Endothelial cell of umbilical vein (primary cell): ENCODE measurements around the gene ESRRA. TPM values are rescaled to one million over a fixed set of nuclear protein-coding genes. Genes with fewer than 3 reads are reported as not detected.

Experiments used
- BruUV-seq: library from RNA; stranded (reverse); fragments of 400-500 nt; replicated peaks from 2 replicates; lab custom pipeline; 2021; lab: Mats Ljungman, UMichigan
- CTCF ChIA-PET: fragments of 300-600, 350-600 bp; sonication (Branson Sonifier 250); formaldehyde crosslinking; loops from one replicate; lab custom pipeline; 2021; ENCODE audit warnings: antibody characterized with exemption, inconsistent platforms; lab: Charles Lee
- POLR2A ChIA-PET: fragments of 300-600, 350-600 bp; sonication (Branson Sonifier 250); formaldehyde crosslinking; loops from one replicate; lab custom pipeline; 2021; ENCODE audit warnings: antibody characterized with exemption, inconsistent platforms; lab: Charles Lee
- DNase-seq: peaks from one replicate; pipeline ENCODE4 v3.0.0-alpha.2; 2011; ENCODE audit warnings: low read depth, low spot score
- FAIRE-seq: peaks from 2 replicates; lab custom pipeline; 2011; peaks lifted over from hg19 to GRCh38; lab: Jason Lieb, UNC
- H2AFZ ChIP-seq: 2 replicates; pipeline ENCODE4 v1.6.0; 2012; ENCODE audit warnings: low read depth, low read length, control low read depth, inconsistent platforms
- H3K27ac ChIP-seq: 2 replicates; pipeline ENCODE4 v1.5.1; 2011; ENCODE audit warnings: low read depth, mild to moderate bottlenecking, control low read depth, low read length, moderate library complexity; ENCODE audit not compliant: insufficient read depth
- H3K27me3 ChIP-seq, 2 experiments: 2 replicates each; pipeline versions ENCODE4 v1.6.0 to v1.6.1; 2011; ENCODE audit warnings: low read length in 2 of 2, mixed read lengths in 1 of 2; ENCODE audit not compliant: control insufficient read depth in 2 of 2, insufficient read depth in 2 of 2
- H3K36me3 ChIP-seq, 2 experiments: 2 replicates in 1 of 2; 3 replicates in 1 of 2; pipeline ENCODE4 v1.5.1; 2011; ENCODE audit warnings: low read length in 2 of 2, mild to moderate bottlenecking in 1 of 2, moderate library complexity in 1 of 2; ENCODE audit not compliant: control insufficient read depth in 2 of 2, insufficient read depth in 2 of 2; ENCODE audit errors: extremely low read depth in 1 of 2
- H3K4me1 ChIP-seq: 3 replicates; pipeline ENCODE4 v1.5.1; 2011; ENCODE audit warnings: mild to moderate bottlenecking, low read length; ENCODE audit not compliant: control insufficient read depth, insufficient read depth; ENCODE audit errors: extremely low read depth
- H3K4me2 ChIP-seq: 2 replicates; pipeline ENCODE4 v1.6.1; 2011; ENCODE audit warnings: low read length, control low read depth, mixed read lengths; ENCODE audit not compliant: insufficient read depth
- H3K4me3 ChIP-seq, 3 experiments: fragments of 200-600 bp in 1 of 3; sonication (generic), shearing (Covaris generic) in 1 of 3; replicated peaks in 1 of 3; 2 replicates each; pipeline ENCODE4 v1.5.1; 2011 to 2016; ENCODE audit warnings: control low read depth in 3 of 3, low read length in 3 of 3, mild to moderate bottlenecking in 2 of 3, inconsistent platforms in 1 of 3, low read depth in 1 of 3, moderate library complexity in 1 of 3; ENCODE audit not compliant: insufficient read depth in 1 of 3
- H3K79me2 ChIP-seq: 2 replicates; pipeline ENCODE4 v1.6.0; 2012; ENCODE audit warnings: low read length, inconsistent platforms; ENCODE audit not compliant: control insufficient read depth, insufficient read depth
- H3K9ac ChIP-seq: replicated peaks from 2 replicates; pipeline ENCODE3; 2011; ENCODE audit warnings: low read length, control low read depth; ENCODE audit not compliant: insufficient read depth; ENCODE audit errors: extremely low read depth
- H3K9me1 ChIP-seq: replicated peaks from 3 replicates; pipeline ENCODE4 v1.6.0; 2011; ENCODE audit warnings: mild to moderate bottlenecking, low read length; ENCODE audit not compliant: control insufficient read depth, insufficient read depth; ENCODE audit errors: extremely low read depth
- H3K9me3 ChIP-seq: replicated peaks from 2 replicates; pipeline ENCODE4 v1.5.1; 2012; ENCODE audit warnings: low read length, inconsistent platforms; ENCODE audit not compliant: control insufficient read depth, insufficient read depth
- H4K20me1 ChIP-seq: replicated peaks from 2 replicates; pipeline ENCODE3; 2011; ENCODE audit warnings: mild to moderate bottlenecking, low read length; ENCODE audit not compliant: control insufficient read depth, insufficient read depth; ENCODE audit errors: extremely low read depth
- EZH2 ChIP-seq: IDR thresholded peaks from 2 replicates; pipeline ENCODE4 v1.6.1; 2012; ENCODE audit warnings: borderline replicate concordance, low read depth, mild to moderate bottlenecking, moderate library complexity, low read length, inconsistent platforms; ENCODE audit not compliant: severe bottlenecking
- FOS ChIP-seq: IDR thresholded peaks from 2 replicates; pipeline ENCODE4 v1.6.1; 2011; ENCODE audit warnings: mild to moderate bottlenecking, low read length, moderate library complexity, borderline replicate concordance; ENCODE audit not compliant: insufficient read depth
- GATA2 ChIP-seq: IDR thresholded peaks from 2 replicates; pipeline ENCODE4 v1.7.0; 2011; ENCODE audit warnings: low read depth, mild to moderate bottlenecking, moderate library complexity, mixed read lengths, low read length; ENCODE audit not compliant: insufficient read length, insufficient read depth
- JUN ChIP-seq: IDR thresholded peaks from 2 replicates; pipeline ENCODE4 v1.6.1; 2011; ENCODE audit warnings: borderline replicate concordance, low read depth; ENCODE audit not compliant: insufficient read length, insufficient read depth
- MAX ChIP-seq: IDR thresholded peaks from 2 replicates; pipeline ENCODE4 v1.6.1; 2011; ENCODE audit not compliant: insufficient read depth, insufficient read length
- MYC ChIP-seq: IDR thresholded peaks from one replicate; pipeline ENCODE4 v1.6.1; 2011; ENCODE audit warnings: mild to moderate bottlenecking, low read depth, low read length
- POLR2A ChIP-seq: IDR thresholded peaks from 2 replicates; pipeline ENCODE4 v1.6.1; 2012; ENCODE audit warnings: low read depth, mild to moderate bottlenecking, control low read depth, low read length
- POLR2AphosphoS5 ChIP-seq: IDR thresholded peaks from 2 replicates; pipeline ENCODE4 v1.6.1; 2012; ENCODE audit warnings: low read depth, mild to moderate bottlenecking, control low read depth, low read length, moderate library complexity; ENCODE audit not compliant: insufficient read depth
- dilution Hi-C: fragments of 300-500 bp; cut with MboI; formaldehyde crosslinking; loops from one replicate; pipeline ENCODE4 v1.15.0; 2019; ENCODE audit warnings: low sequenced_read_pairs; ENCODE audit not compliant: extremely low pct_ligation_motif_present
- intact Hi-C: fragments of 100-400 bp; cut with micrococcal nuclease; formaldehyde crosslinking; loops from one replicate; pipeline ENCODE4 v1.10.0; 2022
- polyA plus RNA-seq, 4 experiments: library from polyadenylated mRNA; depleted of rRNA in 3 of 4; stranded (reverse) in 3 of 4; unstranded in 1 of 4; fragments of >200 nt; gene quantifications; 2 replicates each; pipeline versions ENCODE4 v1.2.1 to v1.2.3, GENCODE V29; 2011 to 2012; ENCODE audit warnings: missing spikeins in 1 of 4
- total RNA-seq: library from RNA; stranded (reverse); gene quantifications from 2 replicates; pipeline ENCODE4 v1.2.3, GENCODE V29; 2021
- TF ChIP-seq, protein P1 (sequence below), 2 donors: IDR thresholded peaks; 1 replicate in 1 of 2; 2 replicates in 1 of 2; pipeline ENCODE4 v1.5.1; 2011; ENCODE audit warnings: low read length in 2 of 2, mild to moderate bottlenecking in 2 of 2, moderate library complexity in 2 of 2, control low read depth in 1 of 2, inconsistent platforms in 1 of 2, low read depth in 1 of 2; ENCODE audit not compliant: insufficient read depth in 1 of 2; ENCODE audit errors: extremely low read depth in 1 of 2

The ESRRA gene
- total and polyA plus RNA-seq, 2 donors (not counting 3 experiments of a cell fraction or from before 2014, with no cell fraction given), result 17.2 to 37.4 TPM

- BruUV-seq, result no TSS peak
- Histone ChIP-seq H3K27me3 (no peaks in the 10 kb centered on the region), H3K4me1 (peaks cover 10% of the 10 kb centered on the region), H3K36me3 (peaks cover 2 to 16% of the 10 kb centered on the region in 2 experiments), H3K4me2 (peak within 1 kb of the TSS; percentile 87), H3K27ac (peak within 1 kb of the TSS; percentile 87), H3K9ac (peak within 1 kb of the TSS; percentile 77), H3K9me1 (no peaks in the 10 kb centered on the region), H3K4me3 (peak within 1 kb of the TSS; percentile 57 to 76 (median 75)), H3K79me2 (peaks cover 4% of the 10 kb centered on the region), H4K20me1 (no peaks in the 10 kb centered on the region), H2AFZ (peak within 1 kb of the TSS; percentile 65), H3K9me3 (no peaks in the 10 kb centered on the region)
- CTCF ChIA-PET, result interaction anchor here (0.5 to 3.6 kb wide), 24 partner anchors 10 to 582 kb away, joined by 3 to 72 read pairs (median 6); partner anchors contain the start of genes BAD, CATSPERZ, CCDC88B and ESRRA
- FAIRE-seq (peak; percentile 99), DNase-seq (peak; percentile 94)
- POLR2A ChIA-PET, result interaction anchor here (0.6 to 2.1 kb wide), 7 partner anchors 8 to 136 kb away, joined by 3 to 6 read pairs (median 5); partner anchors contain the start of genes NUDT22, STIP1 and TRPT1
- TF ChIP-seq EZH2, result no peak
- no peak for TF ChIP-seq MYC
- no peak for TF ChIP-seq JUN
- peak; percentile 83 for TF ChIP-seq POLR2AphosphoS5
- TF ChIP-seq FOS, result no peak
- TF ChIP-seq GATA2, result no peak
- TF ChIP-seq, protein P1, sequence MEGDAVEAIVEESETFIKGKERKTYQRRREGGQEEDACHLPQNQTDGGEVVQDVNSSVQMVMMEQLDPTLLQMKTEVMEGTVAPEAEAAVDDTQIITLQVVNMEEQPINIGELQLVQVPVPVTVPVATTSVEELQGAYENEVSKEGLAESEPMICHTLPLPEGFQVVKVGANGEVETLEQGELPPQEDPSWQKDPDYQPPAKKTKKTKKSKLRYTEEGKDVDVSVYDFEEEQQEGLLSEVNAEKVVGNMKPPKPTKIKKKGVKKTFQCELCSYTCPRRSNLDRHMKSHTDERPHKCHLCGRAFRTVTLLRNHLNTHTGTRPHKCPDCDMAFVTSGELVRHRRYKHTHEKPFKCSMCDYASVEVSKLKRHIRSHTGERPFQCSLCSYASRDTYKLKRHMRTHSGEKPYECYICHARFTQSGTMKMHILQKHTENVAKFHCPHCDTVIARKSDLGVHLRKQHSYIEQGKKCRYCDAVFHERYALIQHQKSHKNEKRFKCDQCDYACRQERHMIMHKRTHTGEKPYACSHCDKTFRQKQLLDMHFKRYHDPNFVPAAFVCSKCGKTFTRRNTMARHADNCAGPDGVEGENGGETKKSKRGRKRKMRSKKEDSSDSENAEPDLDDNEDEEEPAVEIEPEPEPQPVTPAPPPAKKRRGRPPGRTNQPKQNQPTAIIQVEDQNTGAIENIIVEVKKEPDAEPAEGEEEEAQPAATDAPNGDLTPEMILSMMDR (IDR thresholded peaks at IDR 0.05; ENCODE audit: extremely low read depth in 1 of 2, insufficient read depth in 1 of 2, low read depth in 1 of 2, low read length in 2 of 2), result no peak
- TF ChIP-seq POLR2A, result peak; percentile 84
- peak; percentile 30 for TF ChIP-seq MAX
- dilution Hi-C loops, result no loop called here
- intact Hi-C loops, result loop anchor here (1.0 kb wide), 2 partner anchors 12 to 38 kb away; partner anchors contain the start of gene ESRRA
Measured at GRCh38 chr11:64317325-64317960, 12.1 kb downstream of the ESRRA start, which contains the start of gene TRMT112. Gene TRMT112 (minus strand): TSS chr11:64317559. CDS start chr11:64317526, 33 bp downstream.
